IMR-90 (cell line): ENCODE results near the gene BBS7. TPM values are rescaled to one million over a fixed set of nuclear protein-coding genes. Genes with fewer than 3 reads are reported as not detected.

Source experiments
- ATAC-seq: fragments of 200-7000 bp; cut with Tn5 transposase; 2 replicates; pipeline ENCODE4 v1.9.1; 2020; ENCODE audit warnings: low read depth, mild to moderate bottlenecking, moderate library complexity
- BruUV-seq: library from RNA; stranded (reverse); fragments of 400-500 nt; replicated peaks from 2 replicates; lab custom pipeline; 2021; lab: Mats Ljungman, UMichigan
- CTCF ChIA-PET: fragments of 300-600 bp; formaldehyde crosslinking; extraction: SDS; loops from one replicate; lab custom pipeline; 2021; ENCODE audit warnings: antibody characterized with exemption; lab: Yijun Ruan, JAX
- POLR2A ChIA-PET: fragments of 300-600 bp; sonication (Branson Sonifier 250); formaldehyde crosslinking; loops from one replicate; lab custom pipeline; 2022; ENCODE audit warnings: antibody characterized with exemption; ENCODE audit not compliant: unreplicated experiment; lab: Charles Lee
- DNase-seq: peaks from one replicate; pipeline ENCODE4 v3.0.0; 2013
- H2AFZ ChIP-seq: replicated peaks from 2 replicates; pipeline ENCODE3; 2013; ENCODE audit warnings: low read length, mild to moderate bottlenecking; ENCODE audit not compliant: poor library complexity
- H2AK5ac ChIP-seq: 2 replicates; pipeline ENCODE4 v1.6.1; 2013; ENCODE audit warnings: low read depth, low read length, inconsistent platforms
- H2AK9ac ChIP-seq: replicated peaks from 2 replicates; pipeline ENCODE3; 2013; ENCODE audit warnings: mild to moderate bottlenecking, low read depth, low read length, moderate library complexity; ENCODE audit not compliant: poor library complexity
- H2BK120ac ChIP-seq: 2 replicates; pipeline ENCODE4 v1.6.1; 2013; ENCODE audit warnings: low read depth, low read length, inconsistent platforms
- H2BK15ac ChIP-seq: 3 replicates; pipeline ENCODE4 v1.6.1; 2013; ENCODE audit warnings: low read depth, low read length, inconsistent platforms
- H2BK20ac ChIP-seq: 2 replicates; pipeline ENCODE4 v1.6.1; 2013; ENCODE audit warnings: low read depth, mild to moderate bottlenecking, inconsistent platforms, low read length, moderate library complexity
- H2BK5ac ChIP-seq: 2 replicates; pipeline ENCODE4 v1.6.1; 2013; ENCODE audit warnings: mild to moderate bottlenecking, low read depth, low read length, inconsistent platforms; ENCODE audit not compliant: poor library complexity, severe bottlenecking
- H3K14ac ChIP-seq: replicated peaks from 2 replicates; pipeline ENCODE4 v1.6.1; 2013; ENCODE audit warnings: low read depth, low read length, inconsistent platforms
- H3K18ac ChIP-seq: 2 replicates; pipeline ENCODE4 v1.6.1; 2013; ENCODE audit warnings: low read depth, low read length, control low read depth
- H3K23ac ChIP-seq: 2 replicates; pipeline ENCODE4 v1.6.1; 2013; ENCODE audit warnings: low read depth, low read length, inconsistent platforms
- H3K27ac ChIP-seq: 2 replicates; pipeline ENCODE4 v1.5.1; 2013; ENCODE audit warnings: mild to moderate bottlenecking, control low read depth, low read length; ENCODE audit not compliant: insufficient read depth
- H3K27me3 ChIP-seq: 2 replicates; pipeline ENCODE4 v1.6.1; 2013; ENCODE audit warnings: low read length; ENCODE audit not compliant: control insufficient read depth, insufficient read depth
- H3K36me3 ChIP-seq: 2 replicates; pipeline ENCODE4 v1.6.1; 2013; ENCODE audit warnings: low read length, mixed read lengths; ENCODE audit not compliant: control insufficient read depth, insufficient read depth
- H3K4ac ChIP-seq: 2 replicates; pipeline ENCODE4 v1.6.1; 2013; ENCODE audit warnings: low read depth, low read length, inconsistent platforms
- H3K4me1 ChIP-seq: 2 replicates; pipeline ENCODE4 v1.6.1; 2013; ENCODE audit warnings: low read length, mixed read lengths; ENCODE audit not compliant: control insufficient read depth, insufficient read depth
- H3K4me2 ChIP-seq: 2 replicates; pipeline ENCODE4 v1.6.1; 2013; ENCODE audit warnings: low read depth, mild to moderate bottlenecking, control low read depth, low read length, moderate library complexity
- H3K4me3 ChIP-seq: 2 replicates; pipeline ENCODE4 v1.5.1; 2013; ENCODE audit warnings: low read depth, mild to moderate bottlenecking, control low read depth, low read length, moderate library complexity; ENCODE audit not compliant: insufficient read depth
- H3K56ac ChIP-seq: 2 replicates; pipeline ENCODE4 v1.6.1; 2013; ENCODE audit warnings: low read length, inconsistent platforms; ENCODE audit not compliant: insufficient read depth; ENCODE audit errors: extremely low read depth
- H3K79me1 ChIP-seq, 2 experiments: 2 replicates each; pipeline ENCODE4 v1.6.1; 2013; ENCODE audit warnings: low read length in 2 of 2, inconsistent platforms in 1 of 2, low read depth in 1 of 2
- H3K9ac ChIP-seq: 2 replicates; pipeline ENCODE4 v1.6.1; 2013; ENCODE audit warnings: low read depth, low read length, control low read depth
- H3K9me1 ChIP-seq: 2 replicates; pipeline ENCODE4 v1.6.1; 2013; ENCODE audit warnings: low read length, inconsistent platforms; ENCODE audit not compliant: insufficient read depth
- H3K9me3 ChIP-seq: 2 replicates; pipeline ENCODE4 v1.6.1; 2013; ENCODE audit warnings: low read length; ENCODE audit not compliant: control insufficient read depth, insufficient read depth
- H4K20me1 ChIP-seq: 2 replicates; pipeline ENCODE4 v1.6.1; 2013; ENCODE audit warnings: low read length, inconsistent platforms; ENCODE audit not compliant: insufficient read depth
- H4K5ac ChIP-seq: 2 replicates; pipeline ENCODE4 v1.6.1; 2013; ENCODE audit warnings: mild to moderate bottlenecking, low read depth, low read length, control low read depth
- H4K8ac ChIP-seq, 2 experiments: 2 replicates each; pipeline ENCODE4 v1.6.1; 2013; ENCODE audit warnings: low read depth in 2 of 2, low read length in 2 of 2, control low read depth in 1 of 2, inconsistent platforms in 1 of 2
- H4K91ac ChIP-seq: 2 replicates; pipeline ENCODE4 v1.6.1; 2013; ENCODE audit warnings: low read depth, low read length, inconsistent platforms; ENCODE audit not compliant: insufficient read depth
- BHLHE40 ChIP-seq: fragments of 150-350 bp; IDR thresholded peaks from 2 replicates; pipeline ENCODE4 v1.6.1; 2016; ENCODE audit warnings: mild to moderate bottlenecking, low read depth, low read length
- CHD1 ChIP-seq: IDR thresholded peaks from 2 replicates; pipeline ENCODE4 v1.6.1; 2012; ENCODE audit warnings: low read depth, low read length, improper control_type of control experiment
- ELK1 ChIP-seq: fragments of 150-350 bp; IDR thresholded peaks from 2 replicates; pipeline ENCODE4 v1.6.1; 2016; ENCODE audit warnings: low read depth, mild to moderate bottlenecking, low read length, moderate library complexity, borderline replicate concordance
- FOS ChIP-seq: fragments of 150-350 bp; IDR thresholded peaks from 2 replicates; pipeline ENCODE4 v1.6.1; 2016; ENCODE audit warnings: low read depth, low read length
- MAZ ChIP-seq: IDR thresholded peaks from 2 replicates; pipeline ENCODE4 v1.6.1; 2012; ENCODE audit warnings: low read depth, mild to moderate bottlenecking, low read length, improper control_type of control experiment, moderate library complexity, borderline replicate concordance
- MXI1 ChIP-seq: IDR thresholded peaks from 2 replicates; pipeline ENCODE4 v1.6.1; 2012; ENCODE audit warnings: low read depth, mild to moderate bottlenecking, low read length, moderate library complexity, borderline replicate concordance
- NFE2L2 ChIP-seq: fragments of 150-350 bp; IDR thresholded peaks from 2 replicates; pipeline ENCODE4 v1.6.1; 2016; ENCODE audit warnings: low read depth, mild to moderate bottlenecking, low read length
- POLR2A ChIP-seq: IDR thresholded peaks from 2 replicates; pipeline ENCODE4 v1.6.1; 2012; ENCODE audit warnings: mild to moderate bottlenecking, low read depth, low read length
- RAD21 ChIP-seq: IDR thresholded peaks from 2 replicates; pipeline ENCODE4 v1.6.1; 2012; ENCODE audit warnings: low read length, improper control_type of control experiment
- RFX5 ChIP-seq: IDR thresholded peaks from 2 replicates; pipeline ENCODE4 v1.8.0; 2012; ENCODE audit warnings: low read depth, mild to moderate bottlenecking, low read length, moderate library complexity
- SMC3 ChIP-seq: fragments of 150-350 bp; IDR thresholded peaks from 2 replicates; pipeline ENCODE4 v1.6.1; 2016; ENCODE audit warnings: low read depth, mild to moderate bottlenecking, antibody characterized with exemption, low read length, moderate library complexity
- dilution Hi-C: fragments of 300-500 bp; cut with HindIII; formaldehyde crosslinking; loops from one replicate; pipeline ENCODE4 v1.14.3; 2018; ENCODE audit warnings: low sequenced_read_pairs; ENCODE audit not compliant: unreplicated experiment
- in situ Hi-C: fragments of 300-500 bp; cut with MboI; formaldehyde crosslinking; loops from 3 replicates; pipeline ENCODE4 v1.14.3; 2019; ENCODE audit warnings: low sequenced_read_pairs, inconsistent platforms, mixed read lengths
- intact Hi-C: fragments of 100-400 bp; cut with micrococcal nuclease; formaldehyde crosslinking; loops from 2 replicates; pipeline ENCODE4 v1.10.0; 2022
- polyA plus RNA-seq, 3 experiments: library from polyadenylated mRNA; depleted of rRNA; stranded (reverse); fragments of >200 nt; gene quantifications; 2 replicates each; pipeline ENCODE4 v1.2.3, GENCODE V29; 2012; ENCODE audit warnings: low replicate concordance in 1 of 3
- total RNA-seq: library from RNA; depleted of rRNA; stranded (reverse); fragments of >200 nt; gene quantifications from 2 replicates; pipeline ENCODE4 v1.2.3, GENCODE V29; 2012
- TF ChIP-seq, protein P1 (sequence below): conservative IDR thresholded peaks from 2 replicates; pipeline ENCODE4 v1.5.1; 2012; ENCODE audit warnings: mild to moderate bottlenecking, low read depth, low read length, improper control_type of control experiment
- TF ChIP-seq, protein P2 (sequence below): fragments of 150-350 bp; IDR thresholded peaks from 2 replicates; pipeline ENCODE4 v1.6.1; 2017; ENCODE audit warnings: mild to moderate bottlenecking, antibody characterized with exemption, low read length, low read depth

BBS7 gene
- total and polyA plus RNA-seq, 2 of the 4 experiments (the other 2 are of a cell fraction), result 23.0 to 32.3 TPM

GRCh38 chr4:121796283-121796682 is 74.0 kb downstream of the BBS7 start:
- ChIA-PET CTCF (interaction anchor here (0.6 kb wide), 1 partner anchor 13 kb away, joined by 4 read pairs; no protein-coding TSS in a partner anchor), POLR2A (no interaction called here)
- 0 out of 2 replicates have a peak overlapping the region, but pooled peaks have one; percentile 38 for H4K5ac ChIP-seq
- dilution Hi-C loops, result no loop called here
- H2AK9ac ChIP-seq, result no peak overlapping the region
- H3K9ac ChIP-seq, result peak overlapping the region; percentile 6; the same call in 1 of the 2 replicates
- H4K20me1 ChIP-seq, result no peaks in the 10 kb centered on the region
- 0 out of 2 replicates have a peak overlapping the region, but pooled peaks have one; percentile 54 for H3K4me2 ChIP-seq
- H3K4me3 ChIP-seq, result no peak overlapping the region
- DNase-seq, result no peak
- TF ChIP-seq BHLHE40, result no peak
- TF ChIP-seq SMC3, result no peak
- TF ChIP-seq ELK1, result no peak
- no peak for TF ChIP-seq FOS
- TF ChIP-seq, protein P1, sequence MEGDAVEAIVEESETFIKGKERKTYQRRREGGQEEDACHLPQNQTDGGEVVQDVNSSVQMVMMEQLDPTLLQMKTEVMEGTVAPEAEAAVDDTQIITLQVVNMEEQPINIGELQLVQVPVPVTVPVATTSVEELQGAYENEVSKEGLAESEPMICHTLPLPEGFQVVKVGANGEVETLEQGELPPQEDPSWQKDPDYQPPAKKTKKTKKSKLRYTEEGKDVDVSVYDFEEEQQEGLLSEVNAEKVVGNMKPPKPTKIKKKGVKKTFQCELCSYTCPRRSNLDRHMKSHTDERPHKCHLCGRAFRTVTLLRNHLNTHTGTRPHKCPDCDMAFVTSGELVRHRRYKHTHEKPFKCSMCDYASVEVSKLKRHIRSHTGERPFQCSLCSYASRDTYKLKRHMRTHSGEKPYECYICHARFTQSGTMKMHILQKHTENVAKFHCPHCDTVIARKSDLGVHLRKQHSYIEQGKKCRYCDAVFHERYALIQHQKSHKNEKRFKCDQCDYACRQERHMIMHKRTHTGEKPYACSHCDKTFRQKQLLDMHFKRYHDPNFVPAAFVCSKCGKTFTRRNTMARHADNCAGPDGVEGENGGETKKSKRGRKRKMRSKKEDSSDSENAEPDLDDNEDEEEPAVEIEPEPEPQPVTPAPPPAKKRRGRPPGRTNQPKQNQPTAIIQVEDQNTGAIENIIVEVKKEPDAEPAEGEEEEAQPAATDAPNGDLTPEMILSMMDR, result no peak
- no peak for TF ChIP-seq CHD1
- no peak for TF ChIP-seq NFE2L2
- TF ChIP-seq, protein P2, sequence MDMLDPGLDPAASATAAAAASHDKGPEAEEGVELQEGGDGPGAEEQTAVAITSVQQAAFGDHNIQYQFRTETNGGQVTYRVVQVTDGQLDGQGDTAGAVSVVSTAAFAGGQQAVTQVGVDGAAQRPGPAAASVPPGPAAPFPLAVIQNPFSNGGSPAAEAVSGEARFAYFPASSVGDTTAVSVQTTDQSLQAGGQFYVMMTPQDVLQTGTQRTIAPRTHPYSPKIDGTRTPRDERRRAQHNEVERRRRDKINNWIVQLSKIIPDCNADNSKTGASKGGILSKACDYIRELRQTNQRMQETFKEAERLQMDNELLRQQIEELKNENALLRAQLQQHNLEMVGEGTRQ, result no peak
- TF ChIP-seq MXI1, result no peak
- no peak for TF ChIP-seq RAD21
- no peak for TF ChIP-seq RFX5
- TF ChIP-seq POLR2A, result no peak
- TF ChIP-seq MAZ, result no peak
- H2BK5ac ChIP-seq, result peak overlapping the region; percentile 14
- no peak overlapping the region for H3K14ac ChIP-seq
- no TSS peak for BruUV-seq
- in situ Hi-C loops, result no loop called here
- H2BK120ac ChIP-seq, result peak overlapping the region; percentile 50
- H3K27ac ChIP-seq, result peak overlapping the region; percentile 50
- H3K79me1 ChIP-seq, result peaks cover 2 to 4% of the 10 kb centered on the region in 2 experiments; a peak in 1 of 4 replicates
- H3K36me3 ChIP-seq, result no peaks in the 10 kb centered on the region
- no peak overlapping the region for H2AFZ ChIP-seq
- no peaks in the 10 kb centered on the region for H3K9me3 ChIP-seq
- peak overlapping the region; percentile 7 to 53; a peak in 2 of 4 replicates for H4K8ac ChIP-seq
- H3K27me3 ChIP-seq, result no peaks in the 10 kb centered on the region
- peaks cover 13% of the 10 kb centered on the region for H3K4me1 ChIP-seq
- ATAC-seq, result peak; percentile 7; the same call in 1 of the 2 replicates
- peak overlapping the region; percentile 67; the same call in 1 of the 2 replicates for H4K91ac ChIP-seq
- no peak overlapping the region for H2BK15ac ChIP-seq
- H3K23ac ChIP-seq, result 0 out of 2 replicates have a peak overlapping the region, but pooled peaks have one; percentile 2
- peak overlapping the region; percentile 65 for H2BK20ac ChIP-seq
- peak overlapping the region; percentile 74; the same call in 1 of the 2 replicates for H3K18ac ChIP-seq
- H2AK5ac ChIP-seq, result no peak overlapping the region
- peak overlapping the region; percentile 23 for H3K4ac ChIP-seq
- intact Hi-C loops, result no loop called here
- H3K56ac ChIP-seq, result no peak overlapping the region
- H3K9me1 ChIP-seq, result 0 out of 2 replicates have a peak, but pooled peaks cover 2% of the 10 kb centered on the region
